Globus pallidus (tissue), 1 donor: ENCODE results near the gene SORCS2.

Source experiments
- DNase-seq: peaks from one replicate; pipeline ENCODE4 v3.0.0-alpha.2; 2015; ENCODE audit warnings: low spot score

The SORCS2 gene

DNA sequence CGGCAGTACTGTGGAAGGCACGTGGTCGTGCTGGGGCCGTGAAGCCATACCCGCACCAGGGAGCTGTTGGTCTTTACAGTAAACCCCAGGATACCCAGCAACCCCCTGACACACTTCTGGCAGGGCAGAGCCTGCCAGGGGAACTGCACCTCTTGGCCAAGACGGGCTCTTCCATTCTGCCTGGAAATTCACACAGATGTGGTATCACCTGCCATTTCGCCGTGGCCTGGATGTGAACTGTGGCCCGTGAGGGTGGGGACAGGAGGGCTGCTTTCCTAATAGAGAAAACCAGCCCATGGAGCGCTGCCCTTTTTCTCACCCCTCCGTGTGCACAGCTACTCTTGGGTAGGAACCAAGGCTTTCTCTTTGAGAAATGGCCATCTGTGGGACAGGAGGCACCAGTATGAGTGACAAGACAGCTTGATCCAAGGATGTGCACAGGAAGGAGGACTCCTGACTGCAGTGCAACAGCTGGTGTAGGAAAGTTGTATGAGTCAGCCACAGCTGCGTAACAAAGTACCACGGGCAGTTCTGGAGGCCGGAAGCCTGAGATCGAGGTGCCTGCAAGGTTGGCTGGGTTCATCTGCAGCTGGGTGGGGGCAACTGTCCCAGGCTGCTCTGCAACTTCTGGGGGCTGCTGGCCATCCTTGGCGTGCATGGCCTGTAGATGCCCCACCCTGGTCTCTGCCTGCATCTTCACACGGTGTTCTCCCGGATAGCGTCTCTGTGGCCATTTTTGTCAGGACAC, 146.7 kb downstream of the SORCS2 start:
- no peak for DNase-seq

DNA sequence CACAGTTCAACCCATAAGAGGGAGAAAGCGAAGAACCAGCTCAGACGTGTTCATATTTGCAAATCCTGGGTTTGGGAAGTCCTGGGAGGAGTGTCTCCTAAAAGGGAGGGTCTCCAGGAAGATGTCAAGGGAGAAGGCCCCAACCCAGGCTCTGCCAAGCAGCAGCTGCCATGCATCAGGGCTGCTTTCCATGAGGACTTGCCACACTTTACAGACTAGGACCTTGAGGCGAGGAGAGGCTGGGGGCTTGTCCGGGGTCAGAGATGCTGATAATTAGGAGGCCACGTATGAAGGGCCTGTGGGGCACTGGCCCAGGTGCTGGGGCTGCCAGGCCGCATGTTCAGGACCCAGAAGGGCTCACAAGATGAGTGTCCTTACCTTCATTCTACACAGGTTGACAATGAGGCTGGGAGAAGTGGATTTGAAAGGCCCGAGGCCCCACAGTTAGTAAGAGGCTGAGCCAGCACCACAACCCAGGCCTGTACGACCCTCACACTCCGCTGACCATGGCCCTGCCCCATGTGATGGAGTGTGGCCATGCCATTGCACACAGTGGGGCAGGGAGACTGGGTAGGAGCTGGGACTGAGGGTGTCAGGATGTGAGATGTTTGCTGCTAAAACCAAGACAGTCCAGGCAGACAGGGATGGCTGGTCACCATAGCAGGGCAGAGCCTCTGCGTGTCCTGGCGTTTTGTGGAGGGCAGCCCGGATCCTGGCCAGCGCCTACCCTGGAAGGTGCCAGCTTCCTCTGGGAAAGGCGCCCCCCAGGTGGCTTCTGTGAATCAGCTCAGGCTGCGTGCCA, 147.6 kb downstream of the SORCS2 start:
- DNase-seq: no peak

DNA sequence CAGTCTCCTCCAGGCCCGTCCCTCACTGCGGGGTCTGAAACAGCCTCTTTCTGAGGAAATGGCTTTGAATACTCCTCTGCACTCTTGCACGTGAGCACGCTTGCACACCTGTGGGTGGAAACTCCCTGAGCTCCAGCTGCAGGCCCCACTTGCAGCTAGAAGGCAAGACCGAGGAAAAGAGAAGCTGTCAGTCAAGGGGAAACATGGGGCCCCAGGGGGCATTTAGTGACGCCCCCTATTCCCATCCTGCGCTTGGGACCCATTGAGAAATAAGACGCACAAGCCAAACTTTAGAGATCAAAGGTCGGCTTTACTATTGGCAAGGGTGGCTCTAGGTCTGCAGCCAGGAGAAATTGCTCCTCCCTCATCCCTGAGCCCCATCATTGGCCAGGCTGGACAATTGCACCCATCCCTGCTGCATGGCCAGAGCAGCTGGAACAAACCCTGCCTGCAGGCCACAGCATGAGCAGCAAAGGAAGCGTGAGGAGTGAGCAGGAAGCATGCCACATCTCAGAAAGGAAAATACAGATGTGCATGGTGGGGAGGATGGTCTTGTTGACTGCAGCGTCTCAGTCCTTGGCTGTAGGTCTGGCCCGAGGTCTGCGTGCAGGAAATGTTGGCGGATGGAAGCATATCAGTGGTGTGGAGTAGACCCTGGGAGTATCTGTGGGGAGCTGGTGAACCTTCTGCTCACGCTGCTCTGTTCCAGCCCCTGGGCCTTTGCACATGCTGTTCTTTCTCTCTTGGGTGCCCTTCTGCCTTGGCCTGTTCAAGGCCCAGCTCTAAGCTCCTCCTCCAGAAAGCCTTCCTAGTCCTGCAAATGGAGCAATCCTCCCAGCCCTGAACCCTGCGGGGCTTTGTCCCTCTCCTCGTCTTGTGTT, 148.5 kb downstream of the SORCS2 start:
- DNase-seq: no peak

DNA sequence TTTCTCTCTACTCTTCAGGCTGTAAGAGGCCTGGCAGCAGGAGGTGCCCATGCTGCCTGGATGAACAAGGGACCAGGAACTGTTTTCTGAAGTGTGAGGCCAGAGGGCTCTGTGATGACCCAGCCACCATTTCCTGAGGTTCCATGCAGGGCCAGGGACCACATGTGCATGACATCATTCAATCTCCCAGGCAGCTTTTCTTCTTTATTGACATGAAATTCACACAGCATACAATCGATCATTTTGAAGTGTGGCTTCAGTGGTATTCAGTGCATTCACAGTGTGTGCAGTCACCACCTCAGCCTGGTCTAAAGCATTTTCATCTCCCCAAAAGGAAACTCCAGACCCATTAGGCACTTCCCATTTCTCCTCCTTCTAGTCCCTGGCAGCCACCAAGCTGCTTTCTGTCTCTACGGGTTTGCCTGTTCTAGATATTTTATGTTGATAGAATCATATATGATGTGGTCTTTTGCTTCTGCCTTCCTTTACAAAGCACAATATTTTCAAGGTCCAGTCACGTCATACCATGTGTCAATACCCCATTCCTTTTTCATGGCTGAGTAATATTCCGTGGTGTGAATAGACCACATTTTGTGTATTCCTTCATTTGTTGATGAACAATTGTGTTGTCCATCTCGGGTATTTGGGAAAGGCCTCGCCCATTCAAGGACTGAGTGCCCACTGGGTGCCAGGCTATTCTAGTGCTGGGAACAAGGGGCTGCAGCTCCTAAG, 149.3 kb downstream of the SORCS2 start:
- DNase-seq: no peak

DNA sequence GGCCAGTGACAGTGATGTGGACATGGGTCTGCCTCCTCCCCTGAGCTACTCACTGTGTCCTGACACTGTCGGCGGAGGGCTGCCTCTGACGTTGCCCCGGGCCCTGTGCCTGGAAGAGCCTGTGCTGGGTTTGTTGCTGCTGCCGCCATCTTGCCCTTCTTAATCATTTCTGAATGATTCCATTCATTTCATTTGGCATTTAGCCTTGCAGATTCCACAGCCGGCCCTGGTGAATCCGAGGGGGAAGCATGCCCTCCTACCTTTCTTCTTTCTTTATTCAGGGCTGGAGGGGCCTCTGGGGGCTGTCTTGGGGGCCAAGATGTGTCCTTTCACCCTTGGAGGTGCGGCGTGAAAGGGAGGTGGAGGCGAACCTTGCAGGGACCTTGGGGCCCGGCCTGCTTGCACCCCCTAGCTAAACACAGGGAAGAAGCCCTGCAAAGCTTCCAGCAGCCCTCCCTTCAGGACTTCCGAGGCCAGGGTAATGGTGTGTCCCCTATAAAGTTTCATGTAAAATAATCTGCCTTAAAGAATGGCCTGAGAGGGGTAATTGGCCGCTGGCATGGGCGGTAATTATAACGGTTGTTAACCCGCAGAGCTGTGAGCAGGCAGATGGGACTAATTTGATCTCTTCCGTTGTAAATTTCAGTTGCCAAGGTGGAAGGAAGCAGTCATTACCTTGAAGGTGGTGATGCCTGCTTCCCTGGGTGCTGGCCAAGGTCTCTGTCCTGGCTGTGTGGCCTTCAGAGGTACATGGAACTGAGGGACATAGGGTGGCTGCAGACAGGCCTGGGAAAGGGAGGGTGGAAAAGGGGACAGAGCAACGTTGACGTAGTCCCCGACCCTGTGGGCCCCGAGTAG, 150.1 kb downstream of the SORCS2 start:
- DNase-seq: peak; percentile 79

DNA sequence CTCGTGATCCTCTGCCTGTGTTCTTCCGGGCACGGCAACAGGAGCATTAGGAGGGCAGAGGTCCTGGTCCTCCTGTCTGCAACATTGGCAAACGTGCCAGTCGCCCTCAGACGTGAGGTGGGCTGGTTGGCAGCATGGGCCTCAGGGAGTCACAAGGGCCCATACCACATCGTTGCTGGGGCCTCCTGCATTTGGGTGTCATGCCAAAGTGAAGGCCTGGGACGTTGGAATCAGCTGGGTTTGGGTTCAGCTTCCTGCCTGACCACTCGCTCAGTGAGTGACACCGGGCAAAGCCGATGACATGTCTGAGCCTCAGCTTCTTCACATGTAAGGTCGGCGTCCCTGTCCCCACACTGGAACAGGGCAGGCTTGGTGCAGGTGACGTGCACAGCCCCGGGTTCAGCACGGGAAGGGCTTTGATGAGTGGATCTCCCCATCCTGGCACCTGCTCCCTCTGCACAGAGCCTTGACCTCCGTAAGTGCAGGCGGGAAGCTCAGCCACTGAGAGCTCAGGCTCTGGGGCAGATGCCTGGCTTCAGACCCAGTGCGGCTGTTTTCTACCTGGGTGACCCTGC, 150.8 kb downstream of the SORCS2 start:
- DNase-seq: no peak

- DNase-seq: no peak
Measured at GRCh38 chr4:7343950-7344349, 151.6 kb downstream of the SORCS2 start.

DNA sequence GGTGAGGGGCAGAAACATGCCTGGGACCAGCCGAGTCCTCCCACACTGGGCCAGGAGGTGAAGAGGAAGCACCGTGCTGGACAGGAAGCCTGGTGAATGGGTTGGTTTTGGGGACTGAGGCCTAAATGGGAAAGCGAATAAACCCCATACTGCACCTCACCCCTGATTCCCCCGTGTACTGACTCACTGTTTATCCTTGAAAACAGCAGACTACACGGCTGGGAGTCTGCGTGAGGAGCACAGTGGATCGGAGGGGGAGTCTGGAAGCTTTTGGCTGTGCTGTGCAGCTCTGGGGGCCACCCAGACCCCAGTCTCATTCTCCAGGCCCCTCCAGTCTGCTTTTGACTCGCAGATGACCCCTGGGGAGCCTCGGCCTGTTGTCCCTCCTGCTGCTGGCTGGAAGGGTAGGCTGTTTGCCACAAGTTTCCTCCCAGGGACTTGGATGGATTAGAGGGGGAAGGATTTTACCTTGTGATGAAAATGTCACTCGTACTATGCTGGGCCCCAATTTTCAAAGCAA, 152.4 kb downstream of the SORCS2 start:
- no peak for DNase-seq

DNA sequence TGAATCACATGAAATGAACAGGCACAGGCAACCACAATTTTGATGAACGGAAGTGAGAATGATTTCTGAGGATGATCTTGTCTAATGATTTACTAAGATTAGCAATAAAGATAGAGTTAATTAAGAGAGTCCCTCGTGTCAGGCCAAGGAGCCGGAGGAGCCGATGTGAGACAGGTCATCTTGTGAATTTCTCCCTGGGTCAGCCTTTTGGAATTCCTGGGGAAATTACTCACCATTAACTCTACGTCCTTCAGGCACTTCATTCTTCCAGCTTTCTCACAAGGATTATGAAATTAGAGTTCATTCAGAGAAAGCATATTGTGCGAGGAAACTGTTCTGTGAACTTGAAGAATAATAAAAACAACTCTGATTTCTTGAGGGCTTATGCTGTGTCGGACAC, 155.6 kb downstream of the SORCS2 start:
- DNase-seq: no peak

DNA sequence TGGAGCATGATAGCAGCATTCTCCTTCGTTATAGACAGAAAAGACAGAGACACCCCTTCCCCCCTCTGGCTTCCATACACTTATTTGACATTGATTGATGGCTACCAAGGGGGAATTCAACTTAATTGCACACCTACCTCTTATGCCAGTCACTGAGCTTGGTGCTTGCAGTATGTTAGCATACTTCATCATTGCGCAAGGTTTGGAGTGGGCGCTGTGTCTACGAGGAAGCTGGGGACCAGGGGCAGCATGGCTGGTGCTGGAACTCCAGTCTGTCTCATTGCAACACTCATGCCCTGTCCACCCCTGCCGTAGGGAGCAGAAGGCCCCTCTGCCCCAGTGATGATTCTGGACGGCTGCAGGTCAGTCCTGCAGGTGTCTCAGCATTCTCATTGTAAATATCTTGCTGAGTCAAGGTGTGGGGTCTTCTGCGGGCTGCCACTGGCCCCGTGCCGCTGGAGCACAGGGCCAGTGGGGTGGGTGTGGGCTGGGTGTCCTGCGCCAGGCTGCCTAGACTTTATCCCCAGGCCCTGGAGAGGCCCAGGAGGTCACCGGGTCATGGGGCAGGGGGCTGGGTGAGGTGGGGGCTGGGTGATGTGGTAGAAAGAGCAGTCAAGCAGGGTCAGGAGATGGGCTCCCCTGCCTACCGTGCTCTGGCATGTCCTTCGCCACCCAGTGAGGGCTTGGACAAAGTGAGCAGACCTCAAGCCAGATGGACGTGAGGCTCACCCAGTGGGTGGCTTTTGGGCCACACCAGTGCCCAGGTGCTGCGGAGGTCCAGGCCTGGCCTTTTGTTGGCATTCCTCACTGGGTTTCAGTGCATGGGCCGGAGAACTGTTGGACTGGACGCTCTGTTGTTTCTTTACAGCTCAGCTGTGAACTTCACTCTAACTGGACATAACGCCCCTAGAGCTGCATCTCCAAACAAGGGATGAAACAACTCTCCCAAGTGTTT, 156.9 kb downstream of the SORCS2 start:
- DNase-seq: no peak

- no peak for DNase-seq
Measured at GRCh38 chr4:7350396-7350795, 158.1 kb downstream of the SORCS2 start.

DNA sequence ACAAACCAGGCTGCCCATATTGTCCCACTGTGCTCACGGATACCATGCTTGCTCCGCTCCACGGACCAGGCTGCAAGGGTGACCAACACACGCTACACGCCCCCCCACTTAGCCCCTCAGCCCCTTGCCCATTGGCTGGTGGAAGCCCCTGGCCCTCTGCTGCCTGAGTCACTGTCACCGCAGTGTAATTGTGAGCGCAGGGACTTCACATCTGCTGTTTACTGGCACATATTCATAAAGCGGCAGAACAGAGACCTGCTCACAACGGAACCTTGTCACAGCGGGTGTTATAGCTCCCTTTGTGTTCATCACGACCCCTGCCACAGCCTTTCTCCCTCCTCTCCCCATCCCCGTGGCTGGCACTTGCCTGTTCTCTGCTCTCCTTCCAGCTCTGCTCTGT, 158.7 kb downstream of the SORCS2 start:
- DNase-seq: peak; percentile 88

GRCh38 chr4:7352486-7352885, 160.1 kb downstream of the SORCS2 start:
- no peak for DNase-seq

- no peak for DNase-seq
Measured at GRCh38 chr4:7353046-7353790, 160.9 kb downstream of the SORCS2 start.

- DNase-seq: no peak
Measured at GRCh38 chr4:7353846-7354610, 161.7 kb downstream of the SORCS2 start.

- no peak for DNase-seq
Measured at GRCh38 chr4:7354927-7355326, 162.6 kb downstream of the SORCS2 start.

DNA sequence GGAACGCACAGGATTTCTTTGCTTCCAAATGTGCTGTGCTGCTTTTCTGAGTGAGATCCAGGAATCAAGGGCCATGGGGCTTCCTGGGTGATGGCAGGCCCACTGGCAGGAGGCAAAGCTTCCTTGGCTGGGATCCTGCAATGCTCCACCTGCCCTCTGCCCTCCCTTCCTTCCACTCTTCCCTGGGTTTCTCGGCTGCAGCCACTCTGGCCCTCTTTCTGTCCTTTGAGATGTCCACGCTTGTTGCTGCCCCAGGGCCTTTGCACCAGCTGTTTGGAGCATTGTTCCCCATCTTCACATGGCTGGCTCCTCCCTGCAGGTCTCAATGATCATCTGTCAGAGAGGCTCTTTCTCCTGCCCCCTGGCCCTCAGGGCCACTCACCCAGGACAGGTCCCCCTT, 163.5 kb downstream of the SORCS2 start:
- DNase-seq: no peak
